HG02885 (cell line): ENCODE results near the gene IL31RA.

Experiments used
- ATAC-seq: cut with Tn5 transposase; IDR thresholded peaks from one replicate; pipeline ENCODE4 v1.9.1; 2021; ENCODE audit warnings: mild to moderate bottlenecking; ENCODE audit not compliant: unreplicated experiment, poor library complexity

The IL31RA gene

DNA sequence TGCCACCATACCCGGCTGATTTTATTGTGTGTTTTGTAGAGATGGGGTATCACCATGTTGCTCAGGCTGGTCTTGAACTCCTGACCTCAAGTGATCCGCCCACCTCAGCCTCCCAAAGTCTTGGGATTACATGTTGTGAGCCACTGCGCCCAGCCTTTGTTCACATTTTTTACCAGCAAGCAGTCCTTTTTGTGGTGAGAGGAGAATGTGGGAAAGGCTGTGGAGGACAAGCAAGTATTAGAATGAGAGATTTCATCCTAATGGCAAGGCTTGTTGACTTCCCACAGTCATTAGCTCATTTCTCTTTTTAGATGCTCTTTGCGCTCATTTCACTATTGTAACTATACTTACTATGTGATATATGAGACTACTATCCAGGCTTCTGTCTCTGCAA is 6.1 kb downstream of the IL31RA start:
- no peak for ATAC-seq

DNA sequence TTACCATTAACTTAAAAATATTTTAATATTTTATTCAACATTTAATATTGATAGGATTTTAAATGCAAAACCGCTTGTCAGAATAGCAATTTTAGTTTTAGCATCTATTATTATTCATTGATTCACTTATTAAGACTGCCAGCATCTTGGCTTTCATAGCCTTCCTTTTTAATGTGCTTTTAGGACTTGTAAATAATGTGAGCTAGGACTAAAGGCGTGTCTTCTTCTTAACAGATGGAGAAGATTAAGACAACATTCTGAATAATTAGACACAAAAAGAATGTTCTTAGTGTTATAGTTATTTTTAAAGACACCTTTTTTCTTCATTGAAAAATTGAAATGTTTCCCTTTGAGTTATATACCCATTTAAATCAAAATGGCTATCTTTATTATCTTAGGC is 6.9 kb downstream of the IL31RA start:
- no peak for ATAC-seq

- no peak for ATAC-seq
Measured at GRCh38 chr5:55860288-55860687, 9.1 kb downstream of the IL31RA start.

DNA sequence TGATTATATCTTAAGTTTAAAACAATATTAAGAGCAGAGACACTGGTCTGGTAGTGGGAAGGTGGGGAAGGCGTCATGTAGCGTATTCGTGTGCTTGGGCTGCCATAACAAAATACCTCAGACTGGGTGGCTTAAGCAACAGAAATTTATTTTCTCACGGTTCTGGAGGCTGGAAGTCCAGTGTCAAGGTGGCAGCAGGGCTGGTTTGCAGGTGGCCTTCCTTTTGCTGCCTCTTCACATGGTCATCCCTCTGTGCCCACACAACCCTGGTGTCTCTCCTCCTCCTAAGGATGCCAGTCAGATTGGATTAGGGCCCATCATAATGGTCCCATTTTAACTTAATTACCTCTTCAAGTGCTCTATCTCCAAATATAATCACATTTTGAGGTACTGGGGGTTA is 9.6 kb downstream of the IL31RA start:
- no peak for ATAC-seq

DNA sequence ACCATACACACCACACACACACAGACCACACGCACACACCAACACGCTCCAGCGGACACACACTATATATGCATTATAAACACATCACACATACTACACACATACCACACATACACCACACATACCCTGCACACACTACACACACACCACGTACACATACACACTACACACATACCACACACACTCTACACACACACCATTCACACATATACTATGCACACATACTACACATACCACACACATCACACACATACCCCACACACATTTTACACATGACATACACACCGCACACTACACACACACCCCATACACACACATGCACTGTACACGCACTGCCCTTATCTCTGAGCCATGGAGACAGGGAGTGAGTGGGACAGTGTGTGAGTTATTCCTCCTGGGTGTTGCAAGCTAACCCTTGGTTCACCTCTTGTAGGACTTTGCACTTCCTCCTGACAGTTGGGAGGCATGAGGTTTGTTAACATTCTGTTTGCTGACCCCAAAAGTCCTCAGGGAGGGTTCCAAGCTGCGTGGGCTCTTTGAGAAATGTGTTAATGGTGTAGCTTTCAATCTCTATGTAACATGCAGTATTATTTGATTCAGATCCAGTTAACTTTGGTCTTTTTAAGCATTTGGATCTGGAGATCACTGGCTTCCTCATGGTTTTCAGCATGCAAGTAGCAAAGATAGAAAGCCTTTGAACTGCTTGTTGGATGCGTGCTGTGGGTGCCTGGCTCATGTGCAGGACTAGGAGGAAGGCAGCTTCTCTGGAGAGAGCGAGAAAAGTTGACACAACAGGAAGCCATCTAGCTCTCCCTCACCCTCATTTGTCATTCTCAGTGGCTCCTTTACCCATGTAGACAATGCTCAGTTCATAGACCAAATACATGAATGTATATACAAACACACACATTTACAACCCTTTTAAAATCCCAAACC is 13.7 kb downstream of the IL31RA start:
- no peak for ATAC-seq

- ATAC-seq, result no peak
Measured at GRCh38 chr5:55865831-55866230, 14.7 kb downstream of the IL31RA start.

DNA sequence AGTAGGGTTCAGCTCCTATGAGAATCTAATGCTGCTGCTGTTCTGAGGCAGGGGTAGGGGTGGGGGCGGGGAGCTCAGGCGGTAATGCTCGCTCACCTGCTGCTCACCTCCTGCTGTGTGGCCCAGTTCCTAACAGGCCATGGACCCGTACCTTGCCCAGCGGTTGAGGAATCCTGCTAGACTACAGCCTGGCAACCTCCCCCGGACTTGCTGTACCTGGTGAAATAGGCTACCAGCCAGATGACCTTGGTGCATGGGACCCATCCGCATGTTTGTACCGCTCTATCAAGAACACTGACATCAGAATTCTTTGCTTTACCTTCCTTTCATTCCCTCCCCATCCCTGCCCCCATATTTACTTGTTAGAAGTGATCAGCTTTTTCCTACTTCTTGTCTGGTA is 15.3 kb downstream of the IL31RA start:
- ATAC-seq, result no peak

DNA sequence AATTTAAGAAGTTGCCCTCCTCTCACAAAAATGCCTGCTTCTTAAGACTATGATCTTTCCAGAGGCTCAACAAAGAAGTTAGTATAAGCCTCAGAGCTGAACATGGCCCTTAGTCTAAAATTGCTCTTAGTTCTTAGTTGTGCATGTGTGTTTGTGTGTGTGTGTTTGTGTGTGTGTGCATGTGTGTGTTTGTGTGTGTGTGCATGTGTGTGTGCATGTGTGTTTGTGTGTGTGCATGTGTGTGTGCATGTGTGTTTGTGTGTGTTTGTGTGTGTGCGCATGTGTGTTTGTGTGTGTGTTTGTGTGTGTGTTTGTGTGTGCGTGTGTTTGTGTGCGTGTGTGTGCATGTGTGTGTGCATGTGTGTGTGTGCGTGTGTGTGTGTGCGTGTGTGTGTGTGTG is 15.8 kb downstream of the IL31RA start:
- no peak for ATAC-seq

DNA sequence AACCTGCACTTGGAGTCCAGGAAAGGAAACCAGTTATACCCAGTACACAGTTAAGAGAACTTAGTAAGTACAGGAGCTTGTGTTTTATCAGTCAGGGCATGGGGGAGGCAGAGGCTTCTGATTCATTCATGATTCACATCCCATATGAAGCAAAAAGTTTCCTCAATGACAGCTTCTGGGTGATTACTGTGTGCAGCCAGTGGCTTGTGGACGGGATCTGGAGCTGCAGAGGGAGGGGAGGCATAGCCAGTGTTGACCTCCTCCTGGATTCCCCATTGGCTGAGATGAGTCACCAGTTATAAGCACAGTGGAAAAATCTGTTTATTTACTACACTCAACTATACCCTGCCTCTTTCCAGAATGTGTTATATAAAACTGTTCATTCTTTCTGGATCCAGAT is 17.7 kb downstream of the IL31RA start:
- ATAC-seq, result no peak

DNA sequence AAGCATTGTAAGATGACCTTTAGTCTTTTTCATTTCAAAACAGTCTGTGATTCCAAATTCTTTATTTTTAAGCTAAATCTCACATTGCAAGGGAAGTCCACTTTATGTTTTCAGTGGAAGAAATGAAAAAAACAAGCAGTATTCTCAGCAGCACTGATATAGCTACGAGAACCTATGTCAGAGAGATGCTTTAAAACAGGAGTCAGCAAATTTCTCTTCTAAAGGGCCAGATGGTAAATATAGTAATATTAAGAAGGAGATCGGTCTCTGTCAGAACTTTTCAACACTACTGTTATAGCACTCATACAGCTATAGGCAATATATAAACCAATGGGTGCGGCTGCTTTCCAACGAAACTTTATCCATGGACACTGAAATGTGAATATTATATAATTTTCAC is 18.7 kb downstream of the IL31RA start:
- ATAC-seq, result no peak

GRCh38 chr5:55873234-55873633 is 22.1 kb downstream of the IL31RA start:
- no peak for ATAC-seq

GRCh38 chr5:55877655-55878054 is 26.5 kb downstream of the IL31RA start:
- ATAC-seq, result no peak

GRCh38 chr5:55880453-55880852 is 29.3 kb downstream of the IL31RA start:
- no peak for ATAC-seq

DNA sequence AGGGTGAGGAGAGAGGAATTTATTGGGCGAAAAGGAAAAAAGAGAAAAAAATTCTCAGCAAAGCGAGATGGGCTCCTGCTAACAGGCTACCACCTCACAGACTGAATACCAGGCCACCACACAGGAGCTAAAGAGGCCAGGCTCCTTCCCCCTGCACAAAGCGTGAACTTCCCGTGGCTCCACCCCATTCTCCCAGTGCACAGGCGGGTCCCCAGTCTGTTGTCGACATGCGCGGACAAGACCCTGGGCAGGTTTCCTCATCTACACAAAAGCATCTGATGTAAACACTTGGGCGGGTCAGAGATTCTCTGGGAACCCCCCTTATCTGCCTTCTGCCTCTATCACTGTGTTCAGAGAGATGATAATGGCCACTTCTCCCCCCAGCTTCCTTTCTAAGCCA is 34.2 kb downstream of the IL31RA start:
- no peak for ATAC-seq

- ATAC-seq, result no peak
Measured at GRCh38 chr5:55888205-55888604, 37.0 kb downstream of the IL31RA start.

- ATAC-seq, result no peak
Measured at GRCh38 chr5:55892479-55892878, 41.3 kb downstream of the IL31RA start.

- ATAC-seq, result no peak
Measured at GRCh38 chr5:55894135-55894534, 43.0 kb downstream of the IL31RA start.

GRCh38 chr5:55895346-55895745 is 44.2 kb downstream of the IL31RA start:
- ATAC-seq, result no peak

DNA sequence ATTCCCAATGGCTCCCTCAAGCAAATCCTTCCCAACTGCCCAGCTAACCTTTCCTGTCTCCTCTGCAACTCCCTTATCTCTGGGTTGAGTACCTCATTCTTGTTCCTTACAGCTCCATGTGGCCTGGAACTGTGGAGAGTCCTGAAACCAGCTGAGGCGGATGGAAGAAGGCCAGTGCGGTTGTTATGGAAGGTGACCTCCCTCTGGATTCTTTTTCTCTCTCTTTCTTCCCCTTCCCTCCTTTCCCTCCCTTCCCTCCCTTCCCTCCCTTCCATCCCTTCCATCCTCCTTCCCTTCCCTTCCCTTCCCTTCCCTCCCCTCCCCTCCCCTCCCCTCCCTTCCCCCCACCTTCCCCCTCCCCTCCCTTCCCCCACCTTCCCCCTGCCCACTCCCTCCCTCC is 45.1 kb downstream of the IL31RA start:
- ATAC-seq, result no peak

DNA sequence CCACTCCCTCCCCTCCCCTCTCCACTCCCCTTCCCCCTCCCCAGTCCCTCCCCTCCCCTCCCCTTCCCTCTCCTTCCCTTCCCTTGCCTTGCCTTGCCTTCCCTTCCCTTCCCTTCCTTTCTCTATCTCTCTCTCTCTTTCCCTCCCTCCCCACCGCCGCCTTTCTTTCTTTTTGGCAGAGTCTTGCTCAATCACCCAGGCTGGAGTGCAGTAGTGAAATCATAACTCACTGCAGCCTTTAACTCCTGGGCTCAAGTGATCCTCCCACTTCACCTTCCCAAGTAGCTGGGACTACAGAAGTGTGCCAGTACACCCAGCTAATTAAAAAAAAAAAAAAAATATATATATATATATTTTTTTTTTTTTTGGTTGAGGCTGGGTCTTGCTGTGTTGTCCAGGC is 45.5 kb downstream of the IL31RA start:
- ATAC-seq, result no peak

DNA sequence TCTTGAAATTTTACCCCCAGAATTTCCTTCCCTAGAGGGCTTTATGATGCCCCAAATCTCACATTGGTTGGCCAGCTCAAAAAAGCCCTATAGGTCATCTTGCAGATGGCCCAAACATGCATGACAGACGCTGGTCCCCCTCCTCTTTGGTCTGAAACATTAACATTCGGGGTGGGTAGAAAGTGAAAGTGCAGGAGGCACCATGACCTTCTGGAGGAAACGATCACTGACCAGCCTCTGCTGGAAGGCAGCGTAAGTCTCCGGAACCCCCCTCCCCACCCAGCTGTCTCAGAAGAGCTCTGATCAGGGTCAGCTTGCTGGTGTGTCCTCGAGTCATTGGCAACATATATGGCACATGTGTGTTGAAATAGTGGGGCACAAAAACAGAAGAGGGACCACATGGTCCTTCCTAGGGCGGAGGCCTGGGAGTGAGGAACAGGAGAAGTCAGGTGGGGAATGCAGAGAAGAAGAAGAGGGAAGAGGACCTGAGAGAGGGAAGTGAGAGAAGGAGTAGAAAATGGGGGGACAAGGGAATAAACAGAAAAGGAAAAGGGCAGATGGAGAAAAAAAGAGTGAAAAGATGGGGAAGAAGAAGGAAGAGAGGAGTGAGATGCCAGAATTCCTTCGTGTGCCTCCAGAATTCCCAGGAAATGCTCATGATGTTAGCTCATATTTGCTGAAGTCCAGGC is 46.2 kb downstream of the IL31RA start:
- no peak for ATAC-seq

GRCh38 chr5:55897905-55898304 is 46.7 kb downstream of the IL31RA start:
- no peak for ATAC-seq
